ENCODE measurements around the gene DUS4L. TPM values are rescaled to one million over a fixed set of nuclear protein-coding genes. Genes with fewer than 3 reads are reported as not detected.

DUS4L gene
- total RNA-seq, 2 experiments from 2014 or later, result 14.9 to 23.0 TPM

DNA sequence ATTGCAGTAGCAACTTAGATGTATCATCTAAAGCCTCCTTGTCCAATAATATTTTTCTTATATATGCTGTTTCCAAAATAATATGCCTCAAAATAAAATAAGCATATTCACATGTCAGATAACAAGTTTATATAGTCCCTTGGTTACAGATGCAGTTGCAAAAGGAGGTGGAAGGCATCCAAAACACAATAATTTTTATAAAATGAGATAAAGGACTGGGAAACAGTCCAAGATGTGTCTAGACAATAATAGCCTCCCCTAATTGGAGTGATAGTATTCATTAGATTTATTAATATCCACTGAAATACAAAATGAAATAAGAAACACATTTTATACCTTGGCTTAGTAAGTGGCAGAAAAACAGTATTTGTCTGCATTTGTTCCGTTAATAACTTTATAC is 46.6 kb downstream of the DUS4L start:
- no TSS peak for BruUV-seq (replicated peaks)
- Histone ChIP-seq H2AFZ (ENCODE audit: low read length) (no peak overlapping the region), H3K4me2 (ENCODE audit: low read length) (no peak overlapping the region), H3K9me3 (ENCODE audit: low read length) (no peaks in the 10 kb centered on the region), H3K79me2 (ENCODE audit: insufficient read depth, low read depth, low read length) (no peaks in the 10 kb centered on the region), H3K4me3 (ENCODE audit: low read depth, low read length, poor library complexity, severe bottlenecking) (no peak overlapping the region), H3K27ac (ENCODE audit: low read depth, low read length, poor library complexity, severe bottlenecking) (no peak overlapping the region), H3K36me3 (ENCODE audit: insufficient read depth, low read length) (peaks cover 5% of the 10 kb centered on the region), H3K9me2 (ENCODE audit: insufficient read depth, low read length) (no peaks in the 10 kb centered on the region), H3K4me1 (ENCODE audit: insufficient read depth, low read length, poor library complexity, severe bottlenecking) (no peaks in the 10 kb centered on the region), H4K20me1 (ENCODE audit: insufficient read depth, low read length) (no peaks in the 10 kb centered on the region)
- no peak for DNase-seq (ENCODE audit: low spot score)
- CTCF ChIA-PET (ENCODE audit: unreplicated experiment), result interaction anchor here (0.6 to 1.2 kb wide), 2 partner anchors 28 to 55 kb away, joined by 3 read pairs; no protein-coding TSS in a partner anchor
- TF ChIP-seq, protein P1, sequence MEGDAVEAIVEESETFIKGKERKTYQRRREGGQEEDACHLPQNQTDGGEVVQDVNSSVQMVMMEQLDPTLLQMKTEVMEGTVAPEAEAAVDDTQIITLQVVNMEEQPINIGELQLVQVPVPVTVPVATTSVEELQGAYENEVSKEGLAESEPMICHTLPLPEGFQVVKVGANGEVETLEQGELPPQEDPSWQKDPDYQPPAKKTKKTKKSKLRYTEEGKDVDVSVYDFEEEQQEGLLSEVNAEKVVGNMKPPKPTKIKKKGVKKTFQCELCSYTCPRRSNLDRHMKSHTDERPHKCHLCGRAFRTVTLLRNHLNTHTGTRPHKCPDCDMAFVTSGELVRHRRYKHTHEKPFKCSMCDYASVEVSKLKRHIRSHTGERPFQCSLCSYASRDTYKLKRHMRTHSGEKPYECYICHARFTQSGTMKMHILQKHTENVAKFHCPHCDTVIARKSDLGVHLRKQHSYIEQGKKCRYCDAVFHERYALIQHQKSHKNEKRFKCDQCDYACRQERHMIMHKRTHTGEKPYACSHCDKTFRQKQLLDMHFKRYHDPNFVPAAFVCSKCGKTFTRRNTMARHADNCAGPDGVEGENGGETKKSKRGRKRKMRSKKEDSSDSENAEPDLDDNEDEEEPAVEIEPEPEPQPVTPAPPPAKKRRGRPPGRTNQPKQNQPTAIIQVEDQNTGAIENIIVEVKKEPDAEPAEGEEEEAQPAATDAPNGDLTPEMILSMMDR (conservative IDR thresholded peaks at IDR 0.05; ENCODE audit: low read length), result no peak
- no peak for TF ChIP-seq EZH2phosphoT487 (IDR thresholded peaks at IDR 0.05; ENCODE audit: borderline replicate concordance, low read depth, low read length)
- POLR2A ChIA-PET, result interaction anchor here (0.7 kb wide), 1 partner anchor 69 kb away, joined by 3 read pairs; no protein-coding TSS in a partner anchor
- intact Hi-C loops (cut with micrococcal nuclease; ENCODE audit: unreplicated experiment), result no loop called here

DNA sequence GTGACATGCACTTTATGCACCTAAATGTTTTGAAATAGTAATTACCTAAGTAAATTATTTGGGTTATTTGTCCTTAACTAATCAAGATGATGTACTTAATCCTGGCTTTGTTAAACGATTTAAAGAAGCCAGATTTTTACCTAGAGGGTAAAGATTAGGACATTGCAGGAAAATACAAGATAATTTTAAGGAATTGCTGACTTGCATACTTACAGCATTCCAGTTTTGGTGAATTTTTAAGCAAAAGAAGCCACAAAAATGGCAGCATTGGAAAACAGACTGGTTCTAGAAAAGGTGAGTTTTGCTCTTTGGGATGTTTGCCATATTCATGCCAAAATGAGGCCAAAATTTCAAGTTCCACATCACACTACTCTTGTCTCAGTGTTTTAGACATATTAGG is 49.7 kb downstream of the DUS4L start:
- H3K4me2 ChIP-seq (ENCODE audit: low read length), result no peak overlapping the region
- H4K20me1 ChIP-seq (ENCODE audit: insufficient read depth, low read length), result no peaks in the 10 kb centered on the region
- no peaks in the 10 kb centered on the region for H3K9me3 ChIP-seq (ENCODE audit: low read length)
- H2AFZ ChIP-seq (ENCODE audit: low read length), result no peak overlapping the region
- H3K4me1 ChIP-seq (ENCODE audit: insufficient read depth, low read length, poor library complexity, severe bottlenecking), result no peaks in the 10 kb centered on the region
- no peak overlapping the region for H3K4me3 ChIP-seq (ENCODE audit: low read depth, low read length, poor library complexity, severe bottlenecking)
- no peaks in the 10 kb centered on the region for H3K79me2 ChIP-seq (ENCODE audit: insufficient read depth, low read depth, low read length)
- TF ChIP-seq, protein P1 (conservative IDR thresholded peaks at IDR 0.05; ENCODE audit: low read length), result no peak
- TF ChIP-seq EZH2phosphoT487 (IDR thresholded peaks at IDR 0.05; ENCODE audit: borderline replicate concordance, low read depth, low read length), result no peak
- intact Hi-C loops (cut with micrococcal nuclease; ENCODE audit: unreplicated experiment), result no loop called here
- no peaks in the 10 kb centered on the region for H3K9me2 ChIP-seq (ENCODE audit: insufficient read depth, low read length)
- BruUV-seq (replicated peaks), result no TSS peak
- H3K27ac ChIP-seq (ENCODE audit: low read depth, low read length, poor library complexity, severe bottlenecking), result no peak overlapping the region
- ChIA-PET CTCF (ENCODE audit: unreplicated experiment) (interaction anchor here (0.6 kb wide), 1 partner anchor 49 kb away, joined by 3 read pairs; no protein-coding TSS in a partner anchor), POLR2A (no interaction called here)
- DNase-seq (ENCODE audit: low spot score), result no peak
- peaks cover 5% of the 10 kb centered on the region for H3K36me3 ChIP-seq (ENCODE audit: insufficient read depth, low read length)

- TF ChIP-seq, protein P1 (conservative IDR thresholded peaks at IDR 0.05; ENCODE audit: low read length), result no peak
- no peak for TF ChIP-seq EZH2phosphoT487 (IDR thresholded peaks at IDR 0.05; ENCODE audit: borderline replicate concordance, low read depth, low read length)
- no peaks in the 10 kb centered on the region for H3K9me3 ChIP-seq (ENCODE audit: low read length)
- BruUV-seq (replicated peaks), result no TSS peak
- H2AFZ ChIP-seq (ENCODE audit: low read length), result no peak overlapping the region
- H3K4me3 ChIP-seq (ENCODE audit: low read depth, low read length, poor library complexity, severe bottlenecking), result no peak overlapping the region
- H3K27ac ChIP-seq (ENCODE audit: low read depth, low read length, poor library complexity, severe bottlenecking), result no peak overlapping the region
- DNase-seq (ENCODE audit: low spot score), result no peak
- no peak overlapping the region for H3K4me2 ChIP-seq (ENCODE audit: low read length)
- no peaks in the 10 kb centered on the region for H3K9me2 ChIP-seq (ENCODE audit: insufficient read depth, low read length)
- no peaks in the 10 kb centered on the region for H3K79me2 ChIP-seq (ENCODE audit: insufficient read depth, low read depth, low read length)
- CTCF ChIA-PET (ENCODE audit: unreplicated experiment), result interaction anchor here (0.6 kb wide), 1 partner anchor 50 kb away, joined by 3 read pairs; no protein-coding TSS in a partner anchor
- H3K4me1 ChIP-seq (ENCODE audit: insufficient read depth, low read length, poor library complexity, severe bottlenecking), result no peaks in the 10 kb centered on the region
- H3K36me3 ChIP-seq (ENCODE audit: insufficient read depth, low read length), result peaks cover 5% of the 10 kb centered on the region
- POLR2A ChIA-PET, result no interaction called here
- intact Hi-C loops (cut with micrococcal nuclease; ENCODE audit: unreplicated experiment), result no loop called here
- H4K20me1 ChIP-seq (ENCODE audit: insufficient read depth, low read length), result no peaks in the 10 kb centered on the region
These were observed 50.2 kb downstream of the DUS4L start for GRCh38 chr7:107613948-107614347.
